Right lobe of liver (tissue), 4 donors: ENCODE data around the gene DNAL4.

Source experiments
- CTCF ChIP-seq, 4 donors: fragments of 200-600 bp in 3 of 4; fragments of 450-650 bp in 1 of 4; IDR thresholded peaks; one replicate each; pipeline versions ENCODE4 v1.5.1 to v1.8.0; 2016 to 2022; ENCODE audit warnings: antibody characterized with exemption in 4 of 4, mild to moderate bottlenecking in 2 of 4
- POLR2A ChIP-seq: fragments of 450-650 bp; IDR thresholded peaks from one replicate; pipeline ENCODE4 v1.6.1; 2017; ENCODE audit warnings: antibody characterized with exemption, mild to moderate bottlenecking
- donor health status: DM: no; HTN: no; CAD: no.
- donor health status: DM: no; HTN: no; CAD: no.
- donor health status: DM: no; HTN: yes; CAD: no.

DNA sequence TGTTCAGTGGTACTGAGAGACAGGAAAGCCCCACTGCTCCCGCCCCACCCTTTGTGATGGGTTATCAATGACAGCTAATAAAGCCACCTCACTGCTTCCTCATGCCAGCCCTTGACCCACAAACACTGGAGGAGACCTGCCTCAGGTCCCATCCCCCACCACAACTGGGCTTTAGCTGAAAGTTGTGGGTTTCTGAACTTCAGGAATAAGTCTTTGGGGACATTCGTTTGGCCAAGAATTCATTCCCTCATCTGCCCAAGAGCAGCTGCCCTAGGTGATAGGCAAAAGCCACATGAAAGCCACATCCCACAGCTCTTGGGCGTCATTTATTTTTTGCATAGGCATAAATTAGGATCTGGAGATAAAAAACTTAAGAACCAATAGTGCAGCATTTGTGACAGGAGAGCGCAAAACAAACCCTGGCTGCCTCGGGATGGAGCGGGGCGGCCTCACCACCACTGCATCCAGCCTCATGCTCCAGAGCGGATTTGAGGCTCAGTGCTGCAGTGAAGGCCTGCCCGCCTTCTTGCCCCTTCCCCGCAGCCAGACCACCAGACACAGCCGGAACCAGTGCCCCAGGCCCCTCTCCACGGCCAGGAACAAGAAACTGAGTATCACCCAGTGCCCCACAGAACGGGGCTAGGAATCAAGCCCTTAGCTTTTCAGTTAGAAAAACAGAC, 59.4 kb downstream of the DNAL4 start:
- no peak for TF ChIP-seq CTCF (IDR thresholded peaks at IDR 0.05)
- no peak for TF ChIP-seq POLR2A
